Measurements from ENCODE around the gene SLC4A1AP. TPM values are rescaled to one million over a fixed set of nuclear protein-coding genes. Genes with fewer than 3 reads are reported as not detected.

SLC4A1AP gene
- total RNA-seq, 1 experiment from 2014 or later: 20.8 TPM

DNA sequence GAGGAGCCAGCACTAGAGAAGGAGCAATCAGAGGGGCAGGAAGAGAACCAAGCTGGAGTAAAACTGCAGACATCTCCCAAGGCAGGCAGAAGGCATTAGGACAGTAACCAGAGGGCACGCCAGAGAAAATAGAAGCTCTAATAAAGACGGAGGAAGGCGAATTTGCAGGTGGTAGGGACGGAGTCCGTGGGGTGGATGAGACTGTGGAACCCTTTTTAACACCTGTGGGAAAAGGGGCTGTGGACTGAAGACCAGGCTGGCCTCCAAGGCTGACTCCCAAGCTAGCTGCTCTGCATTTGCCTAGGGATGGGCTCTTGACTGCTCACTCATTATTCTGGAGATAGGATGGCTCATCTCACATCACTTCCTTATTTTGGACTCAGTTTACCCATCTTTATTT lies 49.5 kb downstream of the SLC4A1AP start:
- Mint-ChIP-seq H3K4me1 (peaks cover 15 to 23% of the 10 kb centered on the region in 2 experiments), H3K27ac (no peak overlapping the region), H3K4me3 (no peak overlapping the region), H3K36me3 (ENCODE audit: insufficient read depth in 1 of 3, low read depth in 3 of 3) (no peaks in the 10 kb centered on the region), H3K27me3 (ENCODE audit: low read depth) (peaks cover 13% of the 10 kb centered on the region), H3K9me3 (no peaks in the 10 kb centered on the region)
- H3K27me3 ChIP-seq (ENCODE audit: insufficient read depth, low read length): no peaks in the 10 kb centered on the region
- no peaks in the 10 kb centered on the region for H3K79me1 ChIP-seq (ENCODE audit: insufficient read depth, low read depth, low read length, poor library complexity, severe bottlenecking)
- H2AFZ ChIP-seq (ENCODE audit: low read length): no peak overlapping the region
- no peaks in the 10 kb centered on the region for H4K20me1 ChIP-seq (ENCODE audit: control insufficient read depth, insufficient read depth, insufficient read length)
- H2BK20ac ChIP-seq (ENCODE audit: low read depth, low read length, poor library complexity, severe bottlenecking): no peak overlapping the region
- H3K79me2 ChIP-seq (ENCODE audit: insufficient read depth, low read length): no peaks in the 10 kb centered on the region
- peaks cover 6% of the 10 kb centered on the region; the same call in 1 of the 2 replicates for H3K4me1 ChIP-seq (ENCODE audit: insufficient read depth, low read length)
- H3K27ac ChIP-seq (ENCODE audit: insufficient read length, low read depth, low read length): no peak overlapping the region
- H3K18ac ChIP-seq (ENCODE audit: insufficient read length, low read depth, low read length): no peak overlapping the region
- no peak overlapping the region for H4K91ac ChIP-seq (ENCODE audit: insufficient read length, low read depth, low read length)
- no peak overlapping the region for H3K9ac ChIP-seq (ENCODE audit: extremely low read depth, insufficient read length, low read length)
- peaks cover 12% of the 10 kb centered on the region for H3K23me2 ChIP-seq (ENCODE audit: insufficient read length, low read depth, low read length, poor library complexity, severe bottlenecking)
- H4K8ac ChIP-seq (replicated peaks; ENCODE audit: insufficient read length, low read depth, low read length): no peak overlapping the region
- no peak overlapping the region for H3K14ac ChIP-seq (ENCODE audit: insufficient read depth, low read length)
- no peak overlapping the region for H2BK120ac ChIP-seq (ENCODE audit: low read depth, low read length, poor library complexity, severe bottlenecking)
- no peak overlapping the region for H3K56ac ChIP-seq (ENCODE audit: insufficient read length, low read depth, low read length)
- no peaks in the 10 kb centered on the region for H3K9me3 ChIP-seq (ENCODE audit: control insufficient read depth, low read depth, low read length)
- no CpG with 5 or more reads among the region's 5 CpGs for WGBS (ENCODE audit: extremely low coverage, insufficient read length, low lambda C conversion rate)
- no peak overlapping the region for H2BK12ac ChIP-seq (ENCODE audit: insufficient read length, low read depth, low read length)
- no peak overlapping the region for H2BK5ac ChIP-seq (ENCODE audit: insufficient read length, low read length)
- H4K5ac ChIP-seq (ENCODE audit: insufficient read length, low read depth, low read length): no peak overlapping the region
- no peak for DNase-seq
- H2BK15ac ChIP-seq (ENCODE audit: low read depth, low read length): no peak overlapping the region
- H3K4ac ChIP-seq (ENCODE audit: low read depth, low read length): no peak overlapping the region
- H3T11ph ChIP-seq (ENCODE audit: low read length): no peak overlapping the region
- no peak overlapping the region for H3K4me2 ChIP-seq (ENCODE audit: insufficient read depth, insufficient read length, low read length)
- no peak overlapping the region for H2AK5ac ChIP-seq (ENCODE audit: insufficient read length, low read length)
- TF ChIP-seq, protein P1, sequence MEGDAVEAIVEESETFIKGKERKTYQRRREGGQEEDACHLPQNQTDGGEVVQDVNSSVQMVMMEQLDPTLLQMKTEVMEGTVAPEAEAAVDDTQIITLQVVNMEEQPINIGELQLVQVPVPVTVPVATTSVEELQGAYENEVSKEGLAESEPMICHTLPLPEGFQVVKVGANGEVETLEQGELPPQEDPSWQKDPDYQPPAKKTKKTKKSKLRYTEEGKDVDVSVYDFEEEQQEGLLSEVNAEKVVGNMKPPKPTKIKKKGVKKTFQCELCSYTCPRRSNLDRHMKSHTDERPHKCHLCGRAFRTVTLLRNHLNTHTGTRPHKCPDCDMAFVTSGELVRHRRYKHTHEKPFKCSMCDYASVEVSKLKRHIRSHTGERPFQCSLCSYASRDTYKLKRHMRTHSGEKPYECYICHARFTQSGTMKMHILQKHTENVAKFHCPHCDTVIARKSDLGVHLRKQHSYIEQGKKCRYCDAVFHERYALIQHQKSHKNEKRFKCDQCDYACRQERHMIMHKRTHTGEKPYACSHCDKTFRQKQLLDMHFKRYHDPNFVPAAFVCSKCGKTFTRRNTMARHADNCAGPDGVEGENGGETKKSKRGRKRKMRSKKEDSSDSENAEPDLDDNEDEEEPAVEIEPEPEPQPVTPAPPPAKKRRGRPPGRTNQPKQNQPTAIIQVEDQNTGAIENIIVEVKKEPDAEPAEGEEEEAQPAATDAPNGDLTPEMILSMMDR (conservative IDR thresholded peaks at IDR 0.05): no peak
- H3K23ac ChIP-seq (ENCODE audit: insufficient read length, low read depth, low read length): no peak overlapping the region

Data from H9 (cell line).